CD1c-positive myeloid dendritic cell (primary cell): Measurements from ENCODE around the gene CHN2.

Experiments used
- DNase-seq: peaks from one replicate; pipeline ENCODE4 v3.0.0-alpha.2; 2016; ENCODE audit errors: extremely low spot score

The CHN2 gene

GRCh38 chr7:29309041-29309854 lies 114.7 kb downstream of the CHN2 start:
- no peak for DNase-seq

- no peak for DNase-seq
These were observed 116.0 kb downstream of the CHN2 start for GRCh38 chr7:29310625-29311024.

- DNase-seq = no peak
These were observed 116.7 kb downstream of the CHN2 start for GRCh38 chr7:29311314-29311713.

DNA sequence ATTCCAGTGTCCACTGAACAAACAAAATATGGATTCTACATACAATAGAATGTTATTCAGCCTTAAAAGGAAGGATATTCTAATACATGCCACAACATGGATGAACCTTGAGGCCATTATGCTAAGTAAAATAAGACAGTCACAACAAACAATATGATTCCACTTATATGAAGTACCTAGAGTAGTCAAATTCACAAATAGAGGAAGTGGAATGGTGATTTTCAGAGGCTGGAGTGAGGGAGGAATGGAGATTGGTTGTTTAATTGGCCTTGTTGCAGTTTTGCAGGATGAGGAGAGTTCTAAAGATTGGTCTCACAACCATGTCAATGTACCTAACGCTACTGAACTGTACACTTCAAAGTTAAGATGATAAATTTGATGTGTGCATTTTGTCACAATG lies 119.6 kb downstream of the CHN2 start:
- DNase-seq = peak; percentile 15

DNA sequence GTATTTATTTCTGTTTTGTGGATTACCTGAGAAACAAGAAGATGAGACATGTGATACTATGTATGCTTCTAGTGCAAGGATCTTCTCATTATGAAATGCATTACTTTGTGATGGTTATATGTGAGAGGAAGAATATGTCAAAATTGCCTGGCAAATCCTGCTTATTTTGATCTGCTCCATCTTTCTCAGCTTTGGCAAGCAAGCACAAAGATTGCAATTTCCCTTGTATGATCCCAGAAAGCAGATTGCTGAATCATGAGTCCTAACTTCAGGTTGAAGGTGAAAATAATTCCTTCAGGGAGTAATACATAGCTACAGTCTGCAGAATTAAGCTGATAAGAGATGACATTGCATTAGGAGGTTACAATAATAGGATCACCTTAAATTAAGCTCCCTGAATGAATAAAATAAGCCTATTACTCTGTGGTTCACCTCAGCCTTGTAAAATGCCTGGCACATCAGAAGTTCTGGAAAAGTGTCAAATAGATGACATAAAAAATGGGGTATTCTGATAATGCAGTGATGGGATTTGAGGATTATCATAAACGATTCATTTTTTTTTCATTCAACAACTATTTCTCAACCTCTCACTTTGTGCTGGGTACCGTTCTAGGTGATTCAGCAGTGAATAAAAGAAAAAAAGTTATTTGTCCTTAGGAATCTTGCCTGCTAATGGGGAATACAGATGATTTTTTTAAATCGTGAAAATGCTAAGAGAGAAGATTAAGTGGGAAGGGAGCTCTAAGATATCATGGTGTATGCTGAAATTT lies 120.7 kb downstream of the CHN2 start:
- no peak for DNase-seq

GRCh38 chr7:29315892-29316270 lies 121.3 kb downstream of the CHN2 start:
- no peak for DNase-seq

DNA sequence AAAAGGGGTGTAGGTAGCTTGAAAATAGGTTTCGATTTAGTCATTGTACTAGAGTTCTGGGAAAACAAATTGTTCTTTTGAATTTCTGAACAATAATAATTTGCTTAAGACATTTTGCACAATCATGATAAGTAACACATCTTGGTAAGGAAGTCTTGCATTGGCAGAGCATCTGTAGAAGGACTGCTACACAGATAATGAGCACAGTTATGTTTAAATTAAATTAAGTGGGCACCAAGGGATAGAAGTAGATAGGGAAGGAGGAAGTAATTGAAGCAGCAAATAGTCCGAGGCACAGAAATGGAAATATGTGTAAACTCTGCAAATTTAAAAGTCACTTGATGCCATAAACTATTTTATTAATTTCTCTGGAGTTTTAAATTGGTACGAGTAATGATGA lies 122.4 kb downstream of the CHN2 start:
- no peak for DNase-seq

GRCh38 chr7:29318853-29319718 lies 124.5 kb downstream of the CHN2 start:
- no peak for DNase-seq

- DNase-seq = peak; percentile 92
These were observed 125.3 kb downstream of the CHN2 start for GRCh38 chr7:29319719-29320521.

GRCh38 chr7:29320577-29320976 lies 126.0 kb downstream of the CHN2 start:
- DNase-seq = no peak

DNA sequence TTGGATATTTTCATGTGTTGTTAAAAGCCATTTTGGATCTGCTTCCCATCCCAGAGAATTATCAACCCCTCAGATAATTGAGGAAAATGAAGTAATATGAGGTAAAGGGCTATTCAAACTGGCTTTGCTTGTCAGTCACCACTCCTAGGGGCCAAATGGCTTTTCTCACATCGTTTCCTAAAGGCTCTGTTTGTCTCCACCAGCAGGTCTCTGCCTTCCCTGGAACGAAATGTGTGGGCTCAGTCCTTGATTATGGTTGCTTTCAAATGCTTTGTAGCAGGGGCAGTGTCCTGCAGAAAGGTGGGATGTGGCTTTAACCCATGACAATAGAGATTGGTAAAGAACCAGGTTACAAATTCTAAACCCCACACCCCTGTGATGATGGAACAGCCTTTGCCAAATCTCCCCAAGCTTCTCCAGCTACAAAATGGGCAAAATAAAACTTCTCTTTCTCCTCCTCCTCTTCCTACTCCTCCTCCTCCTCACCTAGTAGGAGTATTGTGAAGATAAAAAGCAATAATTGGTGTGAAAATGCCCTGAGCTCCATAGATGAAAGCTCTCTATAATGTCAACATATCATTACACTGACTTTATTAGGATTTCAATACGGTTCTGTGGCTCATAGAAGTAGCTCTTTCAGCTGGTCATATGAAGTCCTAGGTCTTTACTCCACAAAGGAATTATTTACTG lies 127.6 kb downstream of the CHN2 start:
- no peak for DNase-seq

DNA sequence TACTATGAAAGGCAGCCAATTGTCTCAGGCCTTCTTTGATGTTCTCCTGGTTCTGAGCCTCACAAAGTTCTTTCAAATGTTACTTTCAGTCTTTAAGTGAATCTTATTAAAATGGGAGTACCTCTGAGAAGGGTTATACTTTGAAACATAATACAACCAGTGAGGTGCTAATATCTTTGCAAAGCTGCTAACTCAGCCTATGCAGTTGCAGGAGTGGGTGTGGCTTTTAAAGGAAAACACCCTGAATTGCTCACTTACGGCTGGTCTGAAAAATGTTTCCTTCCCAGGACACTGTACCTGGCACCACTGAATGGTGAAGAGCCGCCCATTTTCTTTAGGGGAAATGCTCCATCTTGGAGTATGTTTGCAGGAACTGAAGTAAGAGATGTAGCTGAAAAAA lies 130.9 kb downstream of the CHN2 start:
- DNase-seq = no peak

DNA sequence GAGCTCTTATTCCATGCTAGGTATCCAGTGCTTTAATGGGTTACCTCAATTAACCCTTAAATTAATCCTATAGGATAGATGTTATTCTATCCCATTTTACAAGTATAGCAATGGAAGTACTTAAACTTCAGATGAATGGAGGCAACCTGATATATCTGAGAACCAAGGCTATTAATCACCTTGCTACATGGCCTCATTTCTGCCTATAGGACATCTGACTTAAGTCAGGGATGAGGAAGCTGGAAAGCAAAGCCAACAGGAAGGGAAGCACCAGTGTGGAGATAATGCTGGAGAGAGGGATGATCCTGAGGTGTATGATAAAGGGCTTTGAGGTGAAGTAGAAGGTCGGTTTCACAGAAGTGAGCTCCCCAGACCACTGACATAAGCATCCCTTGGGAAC lies 132.3 kb downstream of the CHN2 start:
- no peak for DNase-seq

DNA sequence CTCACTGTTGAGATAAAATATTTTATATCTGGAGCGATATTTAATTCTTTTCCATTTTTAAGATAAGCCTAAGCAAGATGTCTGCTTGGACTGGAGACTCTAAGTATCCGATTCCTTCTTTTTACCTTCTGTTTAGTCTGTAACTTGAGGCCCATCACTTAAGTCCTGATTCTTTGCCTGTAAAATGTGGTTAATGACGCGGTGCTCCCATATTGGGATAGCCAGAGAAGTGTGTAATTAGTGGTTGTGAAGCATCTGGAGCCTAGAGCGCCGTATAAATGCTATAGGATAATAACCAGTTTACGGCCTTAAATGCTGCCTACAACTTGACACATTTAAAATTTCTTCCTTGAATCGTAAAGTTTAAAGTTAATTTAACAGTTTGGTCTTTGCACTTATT lies 132.9 kb downstream of the CHN2 start:
- no peak for DNase-seq

DNA sequence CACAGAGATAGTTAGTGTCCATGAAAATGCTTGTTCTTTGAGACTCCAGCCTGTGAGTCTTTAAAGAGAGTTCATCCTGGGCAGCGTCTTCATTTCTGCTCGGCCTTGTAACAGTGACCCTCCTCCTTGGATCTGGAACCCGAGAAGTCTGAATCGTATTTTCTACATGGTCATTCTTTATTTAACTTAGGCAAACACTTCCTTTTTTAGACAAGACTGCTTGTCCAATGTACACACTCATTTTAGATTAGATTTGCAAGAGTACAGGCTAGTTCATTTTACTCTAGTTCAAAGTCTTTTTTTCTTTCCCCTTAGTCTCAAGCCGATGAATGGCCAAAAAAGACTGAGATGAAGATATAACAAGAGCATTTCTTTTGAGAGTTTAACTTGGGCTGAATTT lies 133.5 kb downstream of the CHN2 start:
- DNase-seq = peak; percentile 49

DNA sequence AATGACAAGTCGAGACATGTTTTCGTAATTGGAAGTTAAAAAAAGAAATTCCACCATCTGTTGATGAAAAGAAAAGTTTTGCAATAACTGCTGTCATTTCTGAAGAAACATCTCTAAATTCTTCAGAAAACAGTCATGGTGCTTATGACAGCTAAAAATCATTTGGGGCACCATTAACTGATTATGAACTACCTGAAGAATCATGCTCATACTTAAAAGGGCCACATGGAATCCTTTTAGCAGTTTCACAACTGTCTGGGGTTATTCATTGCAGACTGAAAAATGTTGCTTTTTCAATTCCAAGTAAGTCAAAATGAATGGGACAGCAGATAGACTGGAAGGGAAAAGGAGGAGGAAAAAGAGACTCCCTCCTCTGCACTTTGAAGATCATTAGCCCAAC lies 134.2 kb downstream of the CHN2 start:
- DNase-seq = peak; percentile 88

GRCh38 chr7:29329686-29330085 lies 135.1 kb downstream of the CHN2 start:
- peak; percentile 78 for DNase-seq

DNA sequence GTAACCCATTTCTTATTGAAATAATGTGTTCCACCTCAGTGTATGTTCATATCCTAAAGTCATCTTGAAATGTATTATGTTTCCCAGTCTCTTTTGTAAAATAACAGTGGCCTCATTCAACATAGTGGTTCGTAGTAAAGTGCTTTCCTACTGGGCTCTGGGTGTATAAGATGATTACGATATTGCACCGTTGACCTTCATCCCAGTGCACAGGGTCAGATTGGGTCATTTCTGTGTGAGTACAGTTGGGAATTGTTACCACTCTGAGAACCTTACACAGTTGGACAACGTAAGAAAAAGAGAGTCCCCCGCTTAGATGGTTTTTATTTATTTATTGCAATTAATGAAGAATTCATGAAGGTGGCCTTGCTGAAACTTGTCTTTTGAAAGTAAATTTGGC lies 135.6 kb downstream of the CHN2 start:
- DNase-seq = no peak

GRCh38 chr7:29331163-29331562 lies 136.6 kb downstream of the CHN2 start:
- peak; percentile 61 for DNase-seq

- no peak for DNase-seq
These were observed 137.7 kb downstream of the CHN2 start for GRCh38 chr7:29332042-29332811.
